HK-2 (cell line): ENCODE results near the gene PRRT3.
"Not testable (repeated sequence)": the region's sequence is repeated elsewhere in the genome, so short reads cannot be mapped to it uniquely, and the experiment has no call there.

ENCODE experiments used
- DNase-seq: peaks from one replicate; pipeline ENCODE4 v3.0.0-alpha.2; 2018; ENCODE audit not compliant: unreplicated experiment

PRRT3 gene

DNA sequence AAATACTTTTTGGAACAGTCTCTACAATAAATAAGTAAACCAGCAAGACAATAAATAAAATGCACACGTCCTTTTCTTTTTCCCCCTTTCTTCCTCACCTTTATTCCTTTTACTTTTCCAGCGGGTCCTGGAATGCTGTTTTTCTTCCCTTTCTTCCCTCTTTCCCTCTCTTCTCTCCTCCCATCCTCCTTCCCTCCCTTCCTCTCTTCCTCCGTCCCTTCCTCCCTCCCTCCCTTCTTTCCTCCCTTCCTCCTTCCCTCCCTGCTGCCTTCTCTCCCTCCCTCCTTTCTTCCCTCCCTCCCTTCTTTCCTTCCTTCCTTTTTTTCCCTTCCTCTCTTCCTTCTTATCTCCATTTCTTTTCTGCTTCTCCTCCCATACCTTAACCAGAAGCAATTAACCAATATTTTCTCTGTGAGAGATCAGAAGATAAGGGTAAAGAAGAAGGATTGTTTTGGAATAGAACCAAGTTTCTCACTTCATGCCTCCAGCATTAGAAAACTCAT lies 52.9 kb downstream of the PRRT3 start:
- DNase-seq, result no peak

DNA sequence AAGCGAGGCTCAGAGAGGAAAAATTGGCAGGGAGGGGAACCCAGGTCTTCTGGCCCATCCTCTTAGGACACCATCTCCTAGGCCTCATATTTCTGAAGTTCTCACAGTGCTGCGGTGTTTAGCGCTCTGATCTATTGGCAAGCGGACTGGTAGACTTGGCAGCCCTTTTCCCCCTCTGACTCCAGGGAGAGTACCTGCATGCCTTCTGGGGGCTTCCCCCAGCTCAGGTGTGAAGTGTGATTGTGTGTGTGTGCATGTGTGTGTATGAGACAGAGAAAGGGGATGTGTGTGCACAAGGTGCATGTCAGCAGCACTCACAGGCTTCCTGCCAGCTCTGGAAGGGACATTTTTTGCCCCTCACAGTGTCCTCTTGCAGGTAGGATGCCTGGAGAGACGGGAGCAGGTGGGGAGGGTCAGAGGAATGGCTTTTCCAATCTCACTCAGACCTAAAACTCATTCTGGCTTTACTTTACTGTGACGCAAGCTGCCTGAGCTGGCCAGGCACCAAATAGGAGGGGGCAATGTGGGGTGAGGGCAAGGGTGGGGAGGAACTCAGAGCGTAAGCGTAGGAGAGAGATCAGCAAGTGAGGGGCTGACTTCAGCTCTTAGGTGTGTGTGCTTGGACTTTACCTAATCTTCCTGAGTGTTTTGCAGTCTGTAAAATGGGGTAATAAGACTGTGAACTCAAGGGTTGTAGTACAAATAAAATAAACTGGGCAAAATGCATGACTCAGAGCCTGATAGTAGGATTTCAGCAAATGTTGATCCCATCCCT lies 53.6 kb downstream of the PRRT3 start:
- DNase-seq, result no peak

DNA sequence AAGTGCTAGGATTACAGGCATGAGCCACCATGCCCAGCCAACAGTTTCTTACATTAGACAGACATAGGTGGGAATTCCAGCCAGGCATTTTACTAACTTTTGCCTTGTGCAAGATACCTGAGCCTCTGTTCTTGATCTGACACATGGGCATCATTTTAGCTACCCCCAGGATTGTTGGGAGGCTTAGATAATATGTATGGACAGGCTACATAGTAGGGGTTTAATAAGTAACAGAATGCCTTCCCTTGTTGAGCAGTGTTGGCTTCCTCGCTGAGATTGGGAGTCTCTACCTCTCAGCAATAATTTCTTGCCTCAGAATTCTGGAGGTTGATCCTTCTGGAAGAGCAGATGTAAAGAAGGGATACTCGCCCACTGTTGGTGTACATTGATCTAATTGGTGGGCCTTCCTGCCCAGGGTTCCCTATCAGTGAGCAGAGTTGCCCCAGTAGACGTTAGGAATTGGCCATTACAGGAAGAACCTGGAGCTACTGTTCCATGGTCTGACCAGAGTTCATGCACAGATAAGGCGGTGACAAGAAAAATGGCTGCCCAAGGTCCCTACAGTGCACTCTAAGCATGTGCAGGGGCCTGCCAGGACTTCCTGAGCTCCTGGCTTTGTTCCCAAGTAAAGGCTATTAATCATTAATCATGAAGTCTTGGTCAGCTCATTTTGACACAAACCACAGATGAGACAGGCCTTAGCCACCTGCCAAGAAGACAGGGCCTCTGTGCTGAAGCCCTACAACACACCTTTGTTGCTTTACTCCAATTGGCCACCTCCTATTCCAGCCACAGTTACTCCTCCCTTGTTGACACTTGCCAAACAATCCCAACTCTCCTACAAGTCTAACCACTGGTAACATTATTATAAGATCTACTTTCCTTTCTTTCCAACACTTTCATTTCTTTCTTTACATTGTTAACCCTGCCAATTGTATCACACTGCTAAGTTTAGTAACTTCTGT lies 54.5 kb downstream of the PRRT3 start:
- peak; percentile 56 for DNase-seq

DNA sequence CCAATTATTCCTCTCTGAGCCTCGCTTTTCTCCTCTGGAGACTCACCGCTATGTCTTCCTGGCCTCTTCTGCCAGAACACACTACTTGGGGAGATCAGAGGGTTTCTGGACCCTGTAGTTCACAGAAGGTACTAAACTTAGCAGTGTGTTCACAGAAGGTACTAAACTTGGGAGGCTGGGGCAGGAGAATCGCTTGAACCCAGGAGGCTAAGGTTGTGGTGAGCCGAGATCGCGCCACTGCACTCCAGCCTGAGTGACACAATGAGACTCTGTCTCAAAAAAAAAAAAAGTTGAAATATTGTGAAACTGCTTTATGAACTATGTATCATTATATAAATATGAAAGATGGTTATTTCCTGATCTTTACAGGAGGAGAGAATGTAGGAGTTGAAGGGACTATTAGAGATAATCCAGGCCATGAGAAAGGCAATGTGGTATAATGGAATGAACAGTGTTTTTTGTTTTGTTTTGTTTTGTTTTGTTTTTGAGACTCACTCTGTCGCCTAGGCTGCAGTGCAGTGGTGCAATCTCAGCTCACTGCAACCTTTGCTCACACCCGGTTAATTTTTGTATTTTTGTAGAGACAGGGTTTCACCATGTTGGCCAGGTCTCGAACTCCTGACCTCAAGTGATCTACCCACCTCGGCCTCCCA lies 55.3 kb downstream of the PRRT3 start:
- not testable (repeated sequence) for DNase-seq

DNA sequence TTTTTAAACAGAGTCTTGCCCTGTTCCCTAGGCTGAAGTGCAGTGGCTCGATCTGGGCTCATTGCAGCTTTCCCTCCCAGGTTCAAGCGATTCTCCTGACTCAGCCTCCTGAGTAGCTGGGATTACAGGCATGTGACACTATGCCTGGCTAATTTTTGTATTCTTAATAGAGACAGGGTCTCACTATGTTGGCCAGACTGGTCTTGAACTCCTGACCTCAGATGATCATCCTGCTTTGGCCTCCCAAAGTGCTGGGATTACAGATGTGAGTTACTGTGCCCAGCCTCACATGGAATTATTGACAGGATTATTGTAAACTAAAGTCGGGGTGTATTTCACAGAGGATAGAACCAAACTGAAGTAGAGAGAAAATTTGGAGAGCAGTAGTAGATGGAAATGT lies 56.5 kb downstream of the PRRT3 start:
- DNase-seq, result not testable (repeated sequence)
